ENCODE data around the gene CD82.

The CD82 gene

GRCh38 chr11:44617671-44618461, 52.4 kb downstream of the CD82 start:
- DNase-seq (ENCODE audit: low read depth in 2 of 2): no peak

DNA sequence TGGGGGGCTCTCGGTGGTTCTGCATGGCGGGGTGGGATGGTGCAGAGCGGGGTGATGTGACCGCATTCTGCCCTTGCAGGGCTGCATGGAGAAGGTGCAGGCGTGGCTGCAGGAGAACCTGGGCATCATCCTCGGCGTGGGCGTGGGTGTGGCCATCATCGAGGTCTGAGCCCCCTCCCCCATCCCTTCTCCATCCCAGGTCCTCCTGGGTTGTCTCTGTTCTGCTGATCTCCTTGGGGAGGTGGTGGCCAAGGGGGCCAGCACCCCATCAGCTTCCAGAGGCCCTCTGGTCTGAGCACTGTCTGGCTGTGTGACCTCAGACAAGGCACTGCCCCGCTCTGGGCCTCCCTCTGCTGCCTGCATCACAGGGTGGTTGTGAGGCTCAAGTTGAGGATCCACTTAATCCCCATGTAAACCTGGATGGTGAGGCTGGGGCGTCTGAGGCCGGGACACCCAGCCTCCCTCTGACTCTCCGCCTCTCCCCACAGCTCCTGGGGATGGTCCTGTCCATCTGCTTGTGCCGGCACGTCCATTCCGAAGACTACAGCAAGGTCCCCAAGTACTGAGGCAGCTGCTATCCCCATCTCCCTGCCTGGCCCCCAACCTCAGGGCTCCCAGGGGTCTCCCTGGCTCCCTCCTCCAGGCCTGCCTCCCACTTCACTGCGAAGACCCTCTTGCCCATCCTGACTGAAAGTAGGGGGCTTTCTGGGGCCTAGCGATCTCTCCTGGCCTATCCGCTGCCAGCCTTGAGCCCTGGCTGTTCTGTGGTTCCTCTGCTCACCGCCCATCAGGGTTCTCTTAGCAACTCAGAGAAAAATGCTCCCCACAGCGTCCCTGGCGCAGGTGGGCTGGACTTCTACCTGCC, 53.3 kb downstream of the CD82 start:
- no peak for DNase-seq (ENCODE audit: low read depth in 2 of 2)

GRCh38 chr11:44620328-44620725, 54.9 kb downstream of the CD82 start:
- no peak for DNase-seq (ENCODE audit: low read depth in 2 of 2)

GRCh38 chr11:44621140-44621681, 55.7 kb downstream of the CD82 start:
- DNase-seq (ENCODE audit: low read depth in 2 of 2): no peak

DNA sequence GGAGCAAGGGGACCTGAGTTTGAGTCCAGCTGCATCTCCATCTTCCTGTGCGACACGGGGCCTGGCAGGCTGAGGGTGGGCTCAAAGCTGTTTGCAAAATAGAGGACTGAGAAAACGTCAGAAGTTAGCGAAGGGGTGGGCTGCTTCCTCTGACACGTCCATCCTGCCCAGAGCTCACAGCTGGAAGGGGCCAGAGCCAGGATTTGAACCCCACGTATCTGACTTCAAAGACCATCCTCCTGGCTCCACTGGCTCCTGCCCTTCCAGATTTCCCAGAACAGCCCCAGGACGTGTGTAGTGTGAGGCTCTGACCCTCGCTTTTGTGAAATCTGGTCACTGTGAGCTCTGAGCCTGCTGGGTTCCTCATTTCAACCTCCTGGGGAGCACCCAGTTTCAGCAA, 56.3 kb downstream of the CD82 start:
- no peak for DNase-seq (ENCODE audit: low read depth in 2 of 2)

DNA sequence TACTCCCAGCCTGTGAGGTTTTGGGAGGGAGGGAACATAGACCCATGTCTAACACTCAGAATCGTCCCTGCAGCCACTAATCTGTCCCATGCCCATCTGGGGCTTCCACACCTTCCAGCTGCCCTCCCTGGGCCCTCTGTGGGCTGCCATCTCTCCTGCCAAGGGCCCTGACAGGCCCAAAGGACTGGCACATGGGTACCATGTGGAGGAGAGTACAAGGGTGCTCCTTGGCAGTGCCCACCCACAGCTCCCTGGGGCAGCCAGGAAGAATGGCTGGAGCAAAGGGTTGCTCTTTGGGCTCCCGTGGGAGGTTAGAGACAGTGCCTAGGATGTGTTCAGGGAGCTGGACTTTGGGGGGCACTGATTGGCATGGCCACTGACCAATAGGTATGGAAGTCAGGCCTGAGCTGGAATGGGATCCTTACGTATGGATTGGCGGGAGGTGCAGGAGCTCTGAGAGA, 56.8 kb downstream of the CD82 start:
- DNase-seq (ENCODE audit: low read depth in 2 of 2): no peak

DNA sequence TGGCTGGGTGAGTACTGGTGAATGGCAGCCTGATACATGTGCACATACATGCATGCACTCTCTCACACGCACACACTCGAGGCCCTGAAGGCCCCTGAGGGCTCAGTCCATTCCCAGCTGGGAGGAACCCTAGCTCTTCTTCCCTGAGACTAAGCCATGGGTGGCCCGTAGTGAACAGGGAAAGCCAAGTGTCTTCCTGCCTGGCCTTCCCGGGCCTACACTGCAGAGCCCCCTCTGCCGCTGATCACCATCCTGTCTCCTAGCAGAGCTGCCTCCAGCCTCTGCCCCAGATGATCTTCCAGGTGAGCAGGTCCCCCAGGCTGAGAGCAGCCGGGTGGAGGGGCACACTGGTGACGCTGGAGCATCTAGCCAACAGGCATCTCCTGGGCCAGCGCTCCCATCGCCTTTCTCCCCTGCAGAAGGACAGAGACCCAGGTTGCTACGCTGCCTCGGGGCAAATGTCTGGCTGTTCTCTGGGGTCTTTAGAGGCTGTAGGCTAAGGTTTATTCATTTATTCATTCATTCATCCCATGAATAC, 57.3 kb downstream of the CD82 start:
- no peak for DNase-seq (ENCODE audit: low read depth in 2 of 2)

- DNase-seq (ENCODE audit: low read depth in 2 of 2): no peak
Observed at GRCh38 chr11:44623341-44623730, 57.9 kb downstream of the CD82 start.

- no peak for DNase-seq (ENCODE audit: low read depth in 2 of 2)
Observed at GRCh38 chr11:44623731-44624491, 58.4 kb downstream of the CD82 start.

DNA sequence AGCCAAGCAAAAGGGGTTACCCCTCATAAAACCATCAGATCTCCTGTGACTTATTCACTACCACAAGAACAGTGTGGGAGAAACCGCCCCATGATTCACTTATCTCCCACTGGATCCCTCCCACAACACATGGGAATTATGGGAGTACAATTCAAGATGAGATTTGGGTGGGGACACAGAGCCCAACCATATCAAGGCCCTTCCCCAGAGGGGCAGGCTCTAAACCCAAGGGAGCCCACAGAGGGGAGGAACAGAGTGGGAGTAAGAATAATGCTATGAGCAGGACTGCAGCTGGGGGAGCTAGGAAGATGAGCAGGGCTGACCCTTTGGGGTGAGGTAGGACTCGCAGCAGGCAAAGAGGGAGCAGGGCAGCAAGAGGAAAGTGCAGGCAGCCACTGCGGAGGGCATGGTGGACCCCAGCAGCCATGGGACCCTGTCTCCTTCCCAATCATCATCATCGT, 59.3 kb downstream of the CD82 start:
- no peak for DNase-seq (ENCODE audit: low read depth in 2 of 2)

DNA sequence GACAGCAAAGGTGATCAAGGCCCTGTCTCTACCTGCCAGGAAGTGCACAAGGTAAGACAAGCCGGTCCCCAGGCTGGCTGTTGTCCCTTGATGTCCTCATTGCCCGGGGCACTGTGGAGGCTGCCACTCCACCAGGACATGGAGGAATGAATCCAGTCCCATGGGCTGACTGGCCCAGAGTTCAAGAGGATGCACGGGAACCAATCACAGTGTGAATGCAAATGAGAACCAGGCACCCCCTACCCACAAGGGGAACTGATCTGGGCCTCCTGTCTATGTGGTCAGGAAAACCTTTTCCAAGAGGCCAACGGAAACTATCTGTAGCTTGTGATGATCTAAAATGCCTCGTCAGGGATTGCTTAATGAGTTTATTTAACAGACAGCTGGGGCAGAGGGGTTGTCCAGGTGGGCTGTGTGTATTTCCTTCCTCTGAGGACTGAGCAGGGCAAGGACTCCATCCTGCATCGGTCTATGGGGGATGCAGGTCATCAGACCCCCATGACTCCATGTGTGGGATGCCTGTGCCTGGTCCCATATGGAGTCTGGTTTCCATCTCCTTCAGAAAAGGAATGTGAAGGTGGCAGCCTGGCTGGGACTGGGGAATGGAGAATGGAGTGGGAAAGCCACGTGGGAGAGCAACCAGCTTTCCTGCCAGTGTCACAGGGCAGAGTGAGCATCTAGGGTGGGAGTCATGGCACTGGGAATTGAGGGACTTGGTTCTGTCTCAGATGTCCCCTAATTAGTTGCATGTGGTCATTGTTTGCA, 60.5 kb downstream of the CD82 start:
- no peak for DNase-seq (ENCODE audit: low read depth in 2 of 2)

DNA sequence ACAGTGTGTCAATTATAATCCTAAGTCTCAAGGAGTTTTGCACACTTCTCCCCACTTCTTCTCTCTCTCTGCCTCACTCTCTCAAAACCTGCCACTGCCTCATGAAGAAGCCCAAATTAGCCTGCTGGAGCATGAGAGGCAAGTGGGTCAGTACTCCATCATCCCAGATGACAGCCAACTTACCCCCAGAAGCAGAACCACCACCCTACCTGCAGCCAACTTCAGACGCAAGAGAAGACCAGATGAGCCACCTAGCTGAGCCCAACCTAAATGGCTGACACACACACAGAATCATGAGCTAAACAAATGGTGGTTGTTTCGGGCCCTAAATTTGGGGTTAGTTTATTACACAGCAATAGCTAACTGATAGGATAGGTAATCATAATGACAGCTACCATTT, 61.2 kb downstream of the CD82 start:
- no peak for DNase-seq (ENCODE audit: low read depth in 2 of 2)

GRCh38 chr11:44627165-44627789, 61.8 kb downstream of the CD82 start:
- DNase-seq (ENCODE audit: low read depth in 2 of 2): no peak

- DNase-seq (ENCODE audit: low read depth in 2 of 2): no peak
Observed at GRCh38 chr11:44627911-44628729, 62.7 kb downstream of the CD82 start.

GRCh38 chr11:44628730-44629700, 63.6 kb downstream of the CD82 start:
- no peak for DNase-seq (ENCODE audit: low read depth in 2 of 2)

GRCh38 chr11:44629732-44630345, 64.4 kb downstream of the CD82 start:
- DNase-seq (ENCODE audit: low read depth in 2 of 2): no peak

- no peak for DNase-seq (ENCODE audit: low read depth in 2 of 2)
Observed at GRCh38 chr11:44630511-44631210, 65.2 kb downstream of the CD82 start.
